Liver (tissue), 9 donors: ENCODE measurements around the gene NT5DC1. TPM values are rescaled to one million over a fixed set of nuclear protein-coding genes. Genes with fewer than 3 reads are reported as not detected.
A peak's percentile ranks its signal among the peaks of the same experiment; 100 is the strongest.

Source experiments
- DNase-seq: peaks from one replicate; pipeline ENCODE4 v3.0.0-alpha.2; 2017; ENCODE audit warnings: low spot score
- H3K27ac ChIP-seq, 2 donors: one replicate each; pipeline ENCODE4 v1.7.0; 2013; ENCODE audit warnings: inconsistent platforms in 2 of 2, low read length in 2 of 2, control low read depth in 1 of 2, low read depth in 1 of 2, mild to moderate bottlenecking in 1 of 2
- H3K27me3 ChIP-seq, 4 donors: one replicate each; pipeline versions ENCODE4 v1.6.1 to v1.7.0; 2013; ENCODE audit warnings: low read length in 3 of 4, inconsistent platforms in 1 of 4, mild to moderate bottlenecking in 1 of 4, moderate library complexity in 1 of 4; ENCODE audit not compliant: control insufficient read depth in 4 of 4, insufficient read depth in 4 of 4
- H3K36me3 ChIP-seq, 4 donors: one replicate each; pipeline versions ENCODE4 v1.6.1 to v1.7.0; 2013; ENCODE audit warnings: low read length in 3 of 4, mild to moderate bottlenecking in 3 of 4, low read depth in 1 of 4, moderate library complexity in 1 of 4; ENCODE audit not compliant: control insufficient read depth in 4 of 4, insufficient read depth in 3 of 4
- H3K4me1 ChIP-seq, 4 donors: one replicate each; pipeline versions ENCODE4 v1.6.1 to v1.7.0; 2013; ENCODE audit warnings: low read length in 3 of 4, mild to moderate bottlenecking in 3 of 4, moderate library complexity in 1 of 4; ENCODE audit not compliant: control insufficient read depth in 4 of 4, insufficient read depth in 4 of 4
- H3K4me3 ChIP-seq, 3 donors: one replicate each; pipeline versions ENCODE4 v1.6.1 to v1.7.0; 2013; ENCODE audit warnings: low read length in 3 of 3, control low read depth in 1 of 3, low read depth in 1 of 3, mild to moderate bottlenecking in 1 of 3
- H3K9ac ChIP-seq, 2 donors: one replicate each; pipeline ENCODE4 v1.7.0; 2013; ENCODE audit warnings: low read length in 2 of 2, mild to moderate bottlenecking in 2 of 2, moderate library complexity in 2 of 2, control low read depth in 1 of 2, low read depth in 1 of 2
- H3K9me3 ChIP-seq, 4 donors: one replicate each; pipeline versions ENCODE4 v1.6.1 to v1.7.0; 2013; ENCODE audit warnings: low read length in 3 of 4; ENCODE audit not compliant: control insufficient read depth in 4 of 4
- EGR1 ChIP-seq, 2 donors: IDR thresholded peaks; 2 replicates each; pipeline ENCODE4 v1.6.1; 2016 to 2018; ENCODE audit warnings: antibody characterized with exemption in 2 of 2, low read depth in 2 of 2
- FOXA1 ChIP-seq: IDR thresholded peaks from 2 replicates; pipeline ENCODE4 v1.6.1; 2016; ENCODE audit warnings: antibody characterized with exemption
- FOXA2 ChIP-seq: IDR thresholded peaks from 2 replicates; pipeline ENCODE4 v1.6.1; 2016; ENCODE audit warnings: antibody characterized with exemption
- GABPA ChIP-seq, 2 donors: IDR thresholded peaks in 1 of 2; conservative IDR thresholded peaks in 1 of 2; 2 replicates each; pipeline ENCODE4 v1.6.1; 2016; ENCODE audit warnings: antibody characterized with exemption in 2 of 2, mild to moderate bottlenecking in 1 of 2, moderate library complexity in 1 of 2
- HNF4A ChIP-seq, 2 donors: conservative IDR thresholded peaks; 2 replicates each; pipeline ENCODE4 v1.6.1; 2016; ENCODE audit warnings: antibody characterized with exemption in 2 of 2, mild to moderate bottlenecking in 2 of 2
- HNF4G ChIP-seq: IDR thresholded peaks from 2 replicates; pipeline ENCODE4 v1.6.1; 2016; ENCODE audit warnings: antibody characterized with exemption
- JUND ChIP-seq, 2 donors: IDR thresholded peaks; 2 replicates each; pipeline ENCODE4 v1.6.1; 2016; ENCODE audit warnings: antibody characterized with exemption in 2 of 2
- MAX ChIP-seq: IDR thresholded peaks from 2 replicates; pipeline ENCODE4 v1.6.1; 2016; ENCODE audit warnings: antibody characterized with exemption
- NR2F2 ChIP-seq: IDR thresholded peaks from 2 replicates; pipeline ENCODE4 v1.6.1; 2016; ENCODE audit warnings: antibody characterized with exemption
- RAD21 ChIP-seq, 2 donors: IDR thresholded peaks; 2 replicates each; pipeline ENCODE4 v1.6.1; 2016; ENCODE audit warnings: antibody characterized with exemption in 2 of 2, mild to moderate bottlenecking in 2 of 2
- REST ChIP-seq: IDR thresholded peaks from 2 replicates; pipeline ENCODE4 v1.6.1; 2016; ENCODE audit warnings: antibody characterized with exemption, mild to moderate bottlenecking
- RXRA ChIP-seq, 2 donors: IDR thresholded peaks; 2 replicates each; pipeline ENCODE4 v1.6.1; 2017 to 2018; ENCODE audit warnings: antibody characterized with exemption in 2 of 2, mild to moderate bottlenecking in 1 of 2
- YY1 ChIP-seq: IDR thresholded peaks from 2 replicates; pipeline ENCODE4 v1.6.1; 2016; ENCODE audit warnings: antibody characterized with exemption, mild to moderate bottlenecking
- ZBTB33 ChIP-seq: IDR thresholded peaks from 2 replicates; pipeline ENCODE4 v1.6.1; 2016; ENCODE audit warnings: antibody characterized with exemption
- WGBS: extraction: QIAGEN DNeasy Blood & Tissue Kit; methylation state at CpG from one replicate; pipeline ENCODE4 v1.1.7; 2013; 5-methylcytosine and 5-hydroxymethylcytosine counted together
- polyA plus RNA-seq, 2 donors: library from polyadenylated mRNA; stranded (reverse) in 1 of 2; unstranded in 1 of 2; fragments of 200-250 nt in 1 of 2; fragments of >200 nt in 1 of 2; fragmentation: Nextera tagmentation in 1 of 2; extraction: Ambion mirVana in 1 of 2; gene quantifications; one replicate each; pipeline versions ENCODE4 v1.2.1 to v1.2.3, GENCODE V29; 2013 to 2015
- total RNA-seq, 2 donors: library from RNA; depleted of rRNA; stranded (reverse); fragments of >200 nt; gene quantifications; one replicate each; pipeline ENCODE4 v1.2.3, GENCODE V29; 2014
- TF ChIP-seq, protein P1 (sequence below): fragments of 150-350 bp; IDR thresholded peaks from 2 replicates; pipeline ENCODE4 v1.5.1; 2017; ENCODE audit warnings: improper control_type of control experiment, low read depth, low read length; ENCODE audit not compliant: missing input control
- TF ChIP-seq, protein P2 (sequence below): IDR thresholded peaks from 2 replicates; pipeline ENCODE4 v1.6.1; 2016; ENCODE audit warnings: antibody characterized with exemption
- donor health status: healthy.
- donor health status: healthy.
- donor health status: healthy.
- donor health status: healthy.
- donor health status: healthy.

NT5DC1 gene
- total RNA-seq (10 to 100 TPM; 10.4 to 24.2 TPM), polyA plus RNA-seq (10 to 100 TPM; 22.3 to 31.4 TPM)

- under 1% methylated on average over 87 of the region's 87 CpGs for WGBS
- Histone ChIP-seq H3K27me3 (no peaks in the 10 kb centered on the region), H3K9me3 (no peaks in the 10 kb centered on the region), H3K36me3 (no peaks in the 10 kb centered on the region), H3K9ac (peak within 1 kb of the TSS; percentile 59 to 65), H3K4me1 (peaks cover 1 to 62% (median 54%) of the 10 kb centered on the region in 4 donors), H3K27ac (peak within 1 kb of the TSS; percentile 83 to 97), H3K4me3 (peak within 1 kb of the TSS; percentile 80 to 84 (median 82))
- TF ChIP-seq FOXA1 (no peak), EGR1 (IDR thresholded peaks at IDR 0.05; ENCODE audit: low read depth in 2 of 2) (no peak), MAX (no peak), ZBTB33 (no peak), HNF4A (conservative IDR thresholded peaks at IDR 0.05) (peak; percentile 35 to 38), JUND (IDR thresholded peaks at IDR 0.05) (no peak), RXRA (IDR thresholded peaks at IDR 0.05) (peak in 1 of 2 donors; percentile 11), RAD21 (IDR thresholded peaks at IDR 0.05) (peak; percentile 18 to 50), NR2F2 (peak; percentile 30), YY1 (peak; percentile 86), REST (peak; percentile 30)
- TF ChIP-seq, protein P1, sequence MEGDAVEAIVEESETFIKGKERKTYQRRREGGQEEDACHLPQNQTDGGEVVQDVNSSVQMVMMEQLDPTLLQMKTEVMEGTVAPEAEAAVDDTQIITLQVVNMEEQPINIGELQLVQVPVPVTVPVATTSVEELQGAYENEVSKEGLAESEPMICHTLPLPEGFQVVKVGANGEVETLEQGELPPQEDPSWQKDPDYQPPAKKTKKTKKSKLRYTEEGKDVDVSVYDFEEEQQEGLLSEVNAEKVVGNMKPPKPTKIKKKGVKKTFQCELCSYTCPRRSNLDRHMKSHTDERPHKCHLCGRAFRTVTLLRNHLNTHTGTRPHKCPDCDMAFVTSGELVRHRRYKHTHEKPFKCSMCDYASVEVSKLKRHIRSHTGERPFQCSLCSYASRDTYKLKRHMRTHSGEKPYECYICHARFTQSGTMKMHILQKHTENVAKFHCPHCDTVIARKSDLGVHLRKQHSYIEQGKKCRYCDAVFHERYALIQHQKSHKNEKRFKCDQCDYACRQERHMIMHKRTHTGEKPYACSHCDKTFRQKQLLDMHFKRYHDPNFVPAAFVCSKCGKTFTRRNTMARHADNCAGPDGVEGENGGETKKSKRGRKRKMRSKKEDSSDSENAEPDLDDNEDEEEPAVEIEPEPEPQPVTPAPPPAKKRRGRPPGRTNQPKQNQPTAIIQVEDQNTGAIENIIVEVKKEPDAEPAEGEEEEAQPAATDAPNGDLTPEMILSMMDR, result peak; percentile 1
- peak; percentile 82 for DNase-seq
These were observed at the start of gene NT5DC1 for GRCh38 chr6:116100419-116101301. Gene NT5DC1, plus strand, starts transcription at chr6:116100853. Its CDS starts 78 bp downstream, at chr6:116100931.

GRCh38 chr6:116051244-116051643 lies 49.4 kb upstream of the NT5DC1 start:
- Histone ChIP-seq H3K9ac (no peak overlapping the region), H3K27me3 (no peaks in the 10 kb centered on the region), H3K36me3 (no peaks in the 10 kb centered on the region), H3K27ac (no peak overlapping the region), H3K9me3 (no peaks in the 10 kb centered on the region), H3K4me1 (peaks cover 2 to 13% (median 4%) of the 10 kb centered on the region in 4 donors), H3K4me3 (no peak overlapping the region)
- 88% methylated on average over 3 of the region's 3 CpGs for whole genome bisulfite sequencing
- no peak for DNase-seq
- TF ChIP-seq REST (no peak), RAD21 (IDR thresholded peaks at IDR 0.05) (no peak), HNF4G (no peak), RXRA (IDR thresholded peaks at IDR 0.05) (no peak), YY1 (no peak), NR2F2 (no peak), ZBTB33 (no peak), FOXA2 (no peak), GABPA (IDR thresholded peaks at IDR 0.05 in 1 of 2, conservative IDR thresholded peaks at IDR 0.05 in 1 of 2) (no peak), FOXA1 (no peak), HNF4A (conservative IDR thresholded peaks at IDR 0.05) (no peak)
- TF ChIP-seq, protein P2, sequence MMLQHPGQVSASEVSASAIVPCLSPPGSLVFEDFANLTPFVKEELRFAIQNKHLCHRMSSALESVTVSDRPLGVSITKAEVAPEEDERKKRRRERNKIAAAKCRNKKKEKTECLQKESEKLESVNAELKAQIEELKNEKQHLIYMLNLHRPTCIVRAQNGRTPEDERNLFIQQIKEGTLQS, result no peak
